ENCODE results near the gene ETS1. TPM values are rescaled to one million over a fixed set of nuclear protein-coding genes. Genes with fewer than 3 reads are reported as not detected.

Gene ETS1
- polyA plus RNA-seq (24.0 to 57.0 TPM (median 41.0 TPM) in 3 replicates), polyA minus RNA-seq (34.3 to 66.3 TPM (median 49.6 TPM) in 3 replicates)
- 20.0 TPM for polyA plus RNA-seq (2011; ENCODE audit: low read depth)
- polyA plus RNA-seq (2011; cell fraction: cytosol; rRNA removed): 27.8 and 34.7 TPM in 2 replicates
- polyA plus RNA-seq (2011; cell fraction: nucleus; rRNA removed): 30.5 and 33.9 TPM in 2 replicates
- polyA plus RNA-seq (2012; ENCODE audit: low replicate concordance): 28.8 and 64.2 TPM in 2 replicates
- 21.5 TPM for polyA minus RNA-seq (2011; cell fraction: cytosol; rRNA and poly(A)+ RNA removed)
- 21.9 and 37.5 TPM in 2 replicates for polyA minus RNA-seq (2011; cell fraction: nucleus; rRNA and poly(A)+ RNA removed)

- H3K4me1 ChIP-seq (ENCODE audit: control insufficient read depth, extremely low read depth, insufficient read depth, low read length): no peaks in the 10 kb centered on the region
- DNase-seq (ENCODE audit: low read depth, low spot score) (no peak), FAIRE-seq (peak; percentile 81)
- no peaks in the 10 kb centered on the region for H3K36me3 ChIP-seq (ENCODE audit: control insufficient read depth in 2 of 2, extremely low read depth in 1 of 2, insufficient read depth in 2 of 2, low read length in 2 of 2)
- H3K27me3 ChIP-seq (ENCODE audit: control insufficient read depth, extremely low read depth, insufficient read depth, low read length): peaks cover 23% of the 10 kb centered on the region
- no peak for TF ChIP-seq EZH2 (IDR thresholded peaks at IDR 0.05; ENCODE audit: low read length)
- no peak for TF ChIP-seq CTCF (optimal IDR thresholded peaks at IDR 0.05 in 1 of 3, IDR thresholded peaks at IDR 0.05 in 1 of 3, conservative IDR thresholded peaks at IDR 0.05 in 1 of 3; ENCODE audit: extremely low read depth in 1 of 3, insufficient read depth in 2 of 3, low read length in 3 of 3)
- H3K4me3 ChIP-seq (ENCODE audit: control insufficient read depth in 2 of 3, extremely low read depth in 1 of 3, insufficient read depth in 2 of 3, low read depth in 1 of 3, low read length in 3 of 3): peak within 1 kb of the TSS in 2 of 3 experiments; percentile 34 to 35
- no peak within 1 kb of the TSS for H3K9ac ChIP-seq (ENCODE audit: control insufficient read depth, extremely low read depth, insufficient read depth, low read length)
- no peaks in the 10 kb centered on the region for H3K9me1 ChIP-seq (ENCODE audit: control insufficient read depth, extremely low read depth, insufficient read depth, low read length)
- peak within 1 kb of the TSS; percentile 72 for H3K4me2 ChIP-seq (ENCODE audit: control insufficient read depth, extremely low read depth, insufficient read depth, low read depth, low read length)
- no peak within 1 kb of the TSS for H2AFZ ChIP-seq (ENCODE audit: control insufficient read depth, low read length)
- no peaks in the 10 kb centered on the region for H3K79me2 ChIP-seq (ENCODE audit: control insufficient read depth, insufficient read depth, low read length)
- H3K9me3 ChIP-seq (ENCODE audit: control insufficient read depth, low read depth, low read length): no peaks in the 10 kb centered on the region
- H4K20me1 ChIP-seq (ENCODE audit: control insufficient read depth, extremely low read depth, insufficient read depth, low read length): no peaks in the 10 kb centered on the region
- no peak within 1 kb of the TSS for H3K27ac ChIP-seq (ENCODE audit: control insufficient read depth, insufficient read depth, low read length)
- dilution Hi-C loops (cut with MboI; ENCODE audit: extremely low pct_ligation_motif_present, low sequenced_read_pairs): no loop called here
Measured at GRCh38 chr11:128587415-128587814, at the start of gene ETS1. ETS1 (minus strand) TSS chr11:128587558; CDS start chr11:128573130, 14,428 bp downstream.

GRCh38 chr11:128634395-128634794 lies 47.0 kb upstream of the ETS1 start:
- Histone ChIP-seq H3K4me1 (ENCODE audit: control insufficient read depth, extremely low read depth, insufficient read depth, low read length) (peaks cover 9% of the 10 kb centered on the region), H3K9me1 (ENCODE audit: control insufficient read depth, extremely low read depth, insufficient read depth, low read length) (no peaks in the 10 kb centered on the region), H3K27ac (ENCODE audit: control insufficient read depth, insufficient read depth, low read length) (no peak overlapping the region), H3K9me3 (ENCODE audit: control insufficient read depth, low read depth, low read length) (no peaks in the 10 kb centered on the region), H4K20me1 (ENCODE audit: control insufficient read depth, extremely low read depth, insufficient read depth, low read length) (no peaks in the 10 kb centered on the region), H2AFZ (ENCODE audit: control insufficient read depth, low read length) (no peak overlapping the region), H3K27me3 (ENCODE audit: control insufficient read depth, extremely low read depth, insufficient read depth, low read length) (peaks cover 4% of the 10 kb centered on the region), H3K36me3 (ENCODE audit: control insufficient read depth in 2 of 2, extremely low read depth in 1 of 2, insufficient read depth in 2 of 2, low read length in 2 of 2) (no peaks in the 10 kb centered on the region), H3K4me3 (ENCODE audit: control insufficient read depth in 2 of 3, extremely low read depth in 1 of 3, insufficient read depth in 2 of 3, low read depth in 1 of 3, low read length in 3 of 3) (no peak overlapping the region), H3K4me2 (ENCODE audit: control insufficient read depth, extremely low read depth, insufficient read depth, low read depth, low read length) (no peak overlapping the region), H3K9ac (ENCODE audit: control insufficient read depth, extremely low read depth, insufficient read depth, low read length) (no peak overlapping the region), H3K79me2 (ENCODE audit: control insufficient read depth, insufficient read depth, low read length) (no peaks in the 10 kb centered on the region)
- no peak for TF ChIP-seq CTCF (optimal IDR thresholded peaks at IDR 0.05 in 1 of 3, IDR thresholded peaks at IDR 0.05 in 1 of 3, conservative IDR thresholded peaks at IDR 0.05 in 1 of 3; ENCODE audit: extremely low read depth in 1 of 3, insufficient read depth in 2 of 3, low read length in 3 of 3)
- TF ChIP-seq EZH2 (IDR thresholded peaks at IDR 0.05; ENCODE audit: low read length): no peak
- DNase-seq (ENCODE audit: low read depth, low spot score) (no peak), FAIRE-seq (no peak)
- dilution Hi-C loops (cut with MboI; ENCODE audit: extremely low pct_ligation_motif_present, low sequenced_read_pairs): loop anchor here (25.0 kb wide), 2 partner anchors 322 to 447 kb away; no protein-coding TSS in a partner anchor

Measured in keratinocyte (primary cell).